GM18873 (cell line): ENCODE data around the gene SF3A2.

Experiments
- ATAC-seq: cut with Tn5 transposase; IDR thresholded peaks from one replicate; pipeline ENCODE4 v1.9.1; 2021; ENCODE audit warnings: mild to moderate bottlenecking, moderate library complexity, moderate number of reproducible peaks; ENCODE audit not compliant: unreplicated experiment, low FRiP score

Gene SF3A2

GRCh38 chr19:2251106-2252054, 14.8 kb downstream of the SF3A2 start:
- ATAC-seq = no peak

- no peak for ATAC-seq
Measured at GRCh38 chr19:2252055-2252796, 15.6 kb downstream of the SF3A2 start.

- ATAC-seq = no peak
Measured at GRCh38 chr19:2252797-2253105, 16.1 kb downstream of the SF3A2 start.

GRCh38 chr19:2253106-2254063, 16.8 kb downstream of the SF3A2 start:
- ATAC-seq = no peak

GRCh38 chr19:2254064-2254872, 17.6 kb downstream of the SF3A2 start:
- ATAC-seq = no peak

- no peak for ATAC-seq
Measured at GRCh38 chr19:2255112-2255845, 18.7 kb downstream of the SF3A2 start.

GRCh38 chr19:2255982-2256685, 19.5 kb downstream of the SF3A2 start, which contains the start of gene JSRP1:
JSRP1 (minus strand) TSS chr19:2256417; CDS start chr19:2255314, 1,103 bp downstream.
- no peak for ATAC-seq

GRCh38 chr19:2259336-2259735, 22.7 kb downstream of the SF3A2 start:
- no peak for ATAC-seq

GRCh38 chr19:2260341-2260805, 23.7 kb downstream of the SF3A2 start:
- ATAC-seq = no peak

GRCh38 chr19:2261438-2262172, 25.0 kb downstream of the SF3A2 start:
- ATAC-seq = no peak

- no peak for ATAC-seq
Measured at GRCh38 chr19:2266183-2266993, 29.8 kb downstream of the SF3A2 start.

- ATAC-seq = no peak
Measured at GRCh38 chr19:2268480-2268830, 31.8 kb downstream of the SF3A2 start.

GRCh38 chr19:2268861-2269243, 32.2 kb downstream of the SF3A2 start:
- no peak for ATAC-seq

GRCh38 chr19:2269244-2270156, 32.9 kb downstream of the SF3A2 start:
- ATAC-seq = peak; percentile 59

- ATAC-seq = no peak
Measured at GRCh38 chr19:2270157-2270422, 33.5 kb downstream of the SF3A2 start.
